SK-N-SH treated with all-trans-retinoic acid at 6 μM for 48 hours (cell line): Measurements from ENCODE around the gene ACOX3.

Experiments used
- ATAC-seq: fragments of 200-7000 bp; cut with Tn5 transposase; 3 replicates; pipeline ENCODE4 v1.9.1; 2020; ENCODE audit warnings: mild to moderate bottlenecking, moderate library complexity
- ARNTL ChIP-seq: fragments of 450-650 bp; formaldehyde crosslinking; IDR thresholded peaks from 2 replicates; pipeline ENCODE4 v1.5.0; 2020; ENCODE audit warnings: low read depth, mild to moderate bottlenecking, moderate library complexity, borderline replicate concordance
- BACH2 ChIP-seq: fragments of 250-450 bp; sonication (Bioruptor Pico); IDR thresholded peaks from 2 replicates; pipeline ENCODE4 v1.9.0; 2021; ENCODE audit warnings: mild to moderate bottlenecking, borderline replicate concordance
- CREB5 ChIP-seq: fragments of 250-450 bp; sonication (Bioruptor Pico); IDR thresholded peaks from 2 replicates; pipeline ENCODE4 v1.5.1; 2020; ENCODE audit warnings: low read depth, mild to moderate bottlenecking, moderate library complexity
- CSRNP3 ChIP-seq: fragments of 250-450 bp; sonication (Bioruptor Pico); IDR thresholded peaks from 2 replicates; pipeline ENCODE4 v1.5.1; 2021; ENCODE audit warnings: mild to moderate bottlenecking, moderate library complexity
- ESRRG ChIP-seq: fragments of 250-450 bp; sonication (Bioruptor Pico); IDR thresholded peaks from 2 replicates; pipeline ENCODE4 v1.6.1; 2021; ENCODE audit warnings: mild to moderate bottlenecking
- GLIS3 ChIP-seq: fragments of 250-450 bp; sonication (Bioruptor Pico); IDR thresholded peaks from 2 replicates; pipeline ENCODE4 v1.5.0; 2020; ENCODE audit warnings: mild to moderate bottlenecking, moderate library complexity
- OSR1 ChIP-seq: fragments of 250-450 bp; sonication (Bioruptor Pico); IDR thresholded peaks from 2 replicates; pipeline ENCODE4 v1.8.0; 2022; ENCODE audit warnings: moderate library complexity, mild to moderate bottlenecking, inconsistent platforms
- PATZ1 ChIP-seq: fragments of 250-450 bp; sonication (Bioruptor Pico); IDR thresholded peaks from 2 replicates; pipeline ENCODE4 v1.8.0; 2020; ENCODE audit warnings: mild to moderate bottlenecking, moderate library complexity, borderline replicate concordance
- POU6F1 ChIP-seq: fragments of 250-450 bp; sonication (Bioruptor Pico); IDR thresholded peaks from 2 replicates; pipeline ENCODE4 v1.8.0; 2021; ENCODE audit warnings: low read depth, mild to moderate bottlenecking, moderate library complexity, borderline replicate concordance
- PPARA ChIP-seq: fragments of 250-450 bp; sonication (Bioruptor Pico); IDR thresholded peaks from 2 replicates; pipeline ENCODE4 v1.5.0; 2020; ENCODE audit warnings: mild to moderate bottlenecking, borderline replicate concordance
- SNAI2 ChIP-seq: fragments of 250-450 bp; sonication (Bioruptor Pico); IDR thresholded peaks from 2 replicates; pipeline ENCODE4 v1.5.0; 2020; ENCODE audit warnings: mild to moderate bottlenecking, moderate library complexity
- TCF4 ChIP-seq: fragments of 250-450 bp; sonication (Bioruptor Pico); IDR thresholded peaks from 2 replicates; pipeline ENCODE4 v1.8.0; 2021; ENCODE audit warnings: mild to moderate bottlenecking, moderate library complexity, borderline replicate concordance
- TOX ChIP-seq: fragments of 250-450 bp; sonication (Bioruptor Pico); IDR thresholded peaks from 2 replicates; pipeline ENCODE4 v1.8.0; 2021; ENCODE audit warnings: mild to moderate bottlenecking, moderate library complexity, borderline replicate concordance
- TSHZ2 ChIP-seq: fragments of 250-450 bp; sonication (Bioruptor Pico); IDR thresholded peaks from 2 replicates; pipeline ENCODE4 v1.5.0; 2020; ENCODE audit warnings: mild to moderate bottlenecking, moderate library complexity
- ZC3H10 ChIP-seq: fragments of 250-450 bp; sonication (Bioruptor Pico); IDR thresholded peaks from 2 replicates; pipeline ENCODE4 v1.5.1; 2021; ENCODE audit warnings: mild to moderate bottlenecking, moderate library complexity
- ZFP3 ChIP-seq: fragments of 250-450 bp; sonication (Bioruptor Pico); IDR thresholded peaks from 2 replicates; pipeline ENCODE4 v1.5.0; 2020; ENCODE audit warnings: mild to moderate bottlenecking, moderate library complexity
- ZNF565 ChIP-seq: fragments of 450-650 bp; formaldehyde crosslinking; conservative IDR thresholded peaks from 2 replicates; pipeline ENCODE4 v1.5.0; 2020; ENCODE audit warnings: low read depth, mild to moderate bottlenecking, moderate library complexity
- ZNF70 ChIP-seq: fragments of 450-650 bp; formaldehyde crosslinking; IDR thresholded peaks from 2 replicates; pipeline ENCODE4 v1.5.0; 2020; ENCODE audit warnings: mild to moderate bottlenecking, moderate library complexity
- ZNF8 ChIP-seq: fragments of 450-650 bp; formaldehyde crosslinking; IDR thresholded peaks from 2 replicates; pipeline ENCODE4 v1.5.0; 2020; ENCODE audit warnings: mild to moderate bottlenecking, moderate library complexity

The ACOX3 gene

GRCh38 chr4:8351931-8352367 is 88.6 kb downstream of the ACOX3 start:
- TF ChIP-seq ZFP3 (CRISPR knock-in tag): no peak
- no peak for TF ChIP-seq TOX (CRISPR knock-in tag)
- no peak for TF ChIP-seq PPARA (CRISPR knock-in tag)
- no peak for TF ChIP-seq OSR1 (CRISPR knock-in tag)
- no peak for TF ChIP-seq ZC3H10 (CRISPR knock-in tag)
- TF ChIP-seq TCF4: no peak
- no peak for TF ChIP-seq SNAI2 (CRISPR knock-in tag)
- no peak for TF ChIP-seq ARNTL
- no peak for TF ChIP-seq PATZ1
- no peak for TF ChIP-seq CSRNP3 (CRISPR knock-in tag)
- TF ChIP-seq GLIS3 (CRISPR knock-in tag): no peak
- TF ChIP-seq ZNF565 (CRISPR knock-in tag): no peak
- TF ChIP-seq ZNF8 (CRISPR knock-in tag): no peak
- TF ChIP-seq, all 23 proteins: peak for 0
- no peak for ATAC-seq

GRCh38 chr4:8350841-8351461 is 89.6 kb downstream of the ACOX3 start:
- TF ChIP-seq ZNF70 (CRISPR knock-in tag): no peak
- TF ChIP-seq POU6F1 (CRISPR knock-in tag): no peak
- no peak for TF ChIP-seq CREB5
- TF ChIP-seq ZC3H10 (CRISPR knock-in tag): no peak
- no peak for ATAC-seq

GRCh38 chr4:8350352-8350751 is 90.2 kb downstream of the ACOX3 start:
- no peak for ATAC-seq
- no peak for TF ChIP-seq GLIS3 (CRISPR knock-in tag)
- TF ChIP-seq SNAI2 (CRISPR knock-in tag): no peak
- TF ChIP-seq PPARA (CRISPR knock-in tag): no peak
- no peak for TF ChIP-seq PATZ1
- no peak for TF ChIP-seq ZFP3 (CRISPR knock-in tag)
- TF ChIP-seq BACH2 (CRISPR knock-in tag): no peak
- TF ChIP-seq TOX (CRISPR knock-in tag): no peak
- TF ChIP-seq CSRNP3 (CRISPR knock-in tag): no peak
- TF ChIP-seq ESRRG: no peak
- no peak for TF ChIP-seq TSHZ2 (CRISPR knock-in tag)
